ENCODE measurements around the gene FNDC1.
"Not testable (repeated sequence)": the region's sequence is repeated elsewhere in the genome, so short reads cannot be mapped to it uniquely, and the experiment has no call there.

GRCh38 chr6:159284661-159285060 is 115.5 kb downstream of the FNDC1 start:
- not testable (repeated sequence) for TF ChIP-seq CTCF (IDR thresholded peaks at IDR 0.05); EZH2 (IDR thresholded peaks at IDR 0.05; ENCODE audit: borderline replicate concordance, insufficient read depth, low read depth, low read length, poor library complexity, severe bottlenecking)

All from B cell (primary cell).